Activated CD8-positive, alpha-beta T cell treated with anti-CD3 and anti-CD28 coated beads, Interleukin-2, amount 10 ng/mL, durations not matched to agents 7 days and 5 days (primary cell): ENCODE data around the gene PHOSPHO1. TPM values are rescaled to one million over a fixed set of nuclear protein-coding genes. Genes with fewer than 3 reads are reported as not detected.

Experiments used
- ATAC-seq: fragments of 150-1000 bp; cut with Tn5 transposase; one replicate; pipeline ENCODE4 v1.10.0; 2021; ENCODE audit warnings: moderate library complexity
- CTCF ChIA-PET: fragments of 350-600 bp; sonication (Branson Sonifier 250); formaldehyde crosslinking; loops from one replicate; lab custom pipeline; 2021; ENCODE audit warnings: antibody characterized with exemption; lab: Charles Lee
- POLR2A ChIA-PET: fragments of 350-600 bp; sonication (Branson Sonifier 250); formaldehyde crosslinking; loops from one replicate; lab custom pipeline; 2021; ENCODE audit warnings: antibody characterized with exemption; lab: Charles Lee
- DNase-seq: peaks from one replicate; pipeline ENCODE4 v3.0.0-alpha.2; 2020
- H3K27ac Mint-ChIP-seq: one replicate; pipeline ENCODE4 v1.8.0; 2021; ENCODE audit warnings: mild to moderate bottlenecking, mixed read lengths
- H3K27me3 Mint-ChIP-seq: one replicate; pipeline ENCODE4 v1.8.0; 2021; ENCODE audit warnings: low read depth, mixed read lengths
- H3K36me3 Mint-ChIP-seq: one replicate; pipeline ENCODE4 v1.8.0; 2021; ENCODE audit warnings: low read depth, mixed read lengths
- H3K4me1 Mint-ChIP-seq: one replicate; pipeline ENCODE4 v1.8.0; 2021; ENCODE audit warnings: low read depth, mixed read lengths
- H3K4me3 Mint-ChIP-seq: one replicate; pipeline ENCODE4 v1.8.0; 2021; ENCODE audit warnings: mild to moderate bottlenecking, mixed read lengths
- H3K9me3 Mint-ChIP-seq: one replicate; pipeline ENCODE4 v1.8.0; 2022; ENCODE audit warnings: mixed read lengths; ENCODE audit not compliant: insufficient read depth
- total RNA-seq, 2 experiments: library from RNA; stranded (reverse); gene quantifications; one replicate each; pipeline ENCODE4 v1.2.3, GENCODE V29; 2021

The PHOSPHO1 gene
- total RNA-seq, 2 experiments from 2014 or later: not detected

GRCh38 chr17:49200423-49201083, 30.0 kb downstream of the PHOSPHO1 start:
- H3K4me3 Mint-ChIP-seq: no peak overlapping the region
- CTCF ChIA-PET: interaction anchor here (0.6 to 5.1 kb wide), 5 partner anchors 10 to 1302 kb away, joined by 3 to 30 read pairs (median 3); partner anchors contain the start of genes ABI3, GNGT2 and PHOSPHO1
- POLR2A ChIA-PET: interaction anchor here (0.9 to 1.4 kb wide), 3 partner anchors 9 to 160 kb away, joined by 3 to 4 read pairs (median 3); no protein-coding TSS in a partner anchor

DNA sequence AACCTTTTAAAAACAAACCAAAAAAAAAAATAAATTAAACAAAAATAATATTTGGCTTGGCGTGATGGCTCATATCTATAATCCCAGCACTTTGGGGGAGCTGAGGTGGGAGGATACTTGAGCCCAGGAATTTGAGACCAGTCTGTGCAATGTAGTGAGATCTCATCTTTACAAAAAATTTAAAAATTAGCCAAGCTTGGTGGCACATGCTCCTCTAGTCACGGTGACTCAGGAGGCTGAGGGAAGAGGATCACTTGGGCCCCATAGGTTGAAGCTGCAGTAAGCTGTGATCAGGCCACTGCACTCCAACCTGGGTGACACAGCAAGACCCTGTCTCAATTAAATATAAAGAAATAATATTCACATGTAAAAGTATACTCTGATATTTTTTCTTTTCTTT, 32.4 kb downstream of the PHOSPHO1 start:
- no peak overlapping the region for H3K27ac Mint-ChIP-seq
- no peak for ATAC-seq
- H3K27me3 Mint-ChIP-seq: no peaks in the 10 kb centered on the region
- DNase-seq: no peak
- no peak overlapping the region for H3K4me3 Mint-ChIP-seq
- no peaks in the 10 kb centered on the region for H3K9me3 Mint-ChIP-seq
- H3K36me3 Mint-ChIP-seq: peaks cover 12% of the 10 kb centered on the region
- ChIA-PET CTCF (interaction anchor here (0.9 to 5.1 kb wide), 8 partner anchors 12 to 93 kb away, joined by 3 to 30 read pairs (median 5); partner anchors contain the start of genes ABI3 and GNGT2), POLR2A (interaction anchor here (1.3 kb wide), 1 partner anchor 11 kb away, joined by 4 read pairs; no protein-coding TSS in a partner anchor)
- peaks cover 35% of the 10 kb centered on the region for H3K4me1 Mint-ChIP-seq

More at GRCh38 chr17:49200423-49201083, 30.0 kb downstream of the PHOSPHO1 start:
- peaks cover 23% of the 10 kb centered on the region for H3K36me3 Mint-ChIP-seq
- no peak overlapping the region for H3K27ac Mint-ChIP-seq
- H3K27me3 Mint-ChIP-seq: no peaks in the 10 kb centered on the region
- peaks cover 18% of the 10 kb centered on the region for H3K4me1 Mint-ChIP-seq
- H3K9me3 Mint-ChIP-seq: no peaks in the 10 kb centered on the region
- DNase-seq: no peak
- ATAC-seq: no peak

DNA sequence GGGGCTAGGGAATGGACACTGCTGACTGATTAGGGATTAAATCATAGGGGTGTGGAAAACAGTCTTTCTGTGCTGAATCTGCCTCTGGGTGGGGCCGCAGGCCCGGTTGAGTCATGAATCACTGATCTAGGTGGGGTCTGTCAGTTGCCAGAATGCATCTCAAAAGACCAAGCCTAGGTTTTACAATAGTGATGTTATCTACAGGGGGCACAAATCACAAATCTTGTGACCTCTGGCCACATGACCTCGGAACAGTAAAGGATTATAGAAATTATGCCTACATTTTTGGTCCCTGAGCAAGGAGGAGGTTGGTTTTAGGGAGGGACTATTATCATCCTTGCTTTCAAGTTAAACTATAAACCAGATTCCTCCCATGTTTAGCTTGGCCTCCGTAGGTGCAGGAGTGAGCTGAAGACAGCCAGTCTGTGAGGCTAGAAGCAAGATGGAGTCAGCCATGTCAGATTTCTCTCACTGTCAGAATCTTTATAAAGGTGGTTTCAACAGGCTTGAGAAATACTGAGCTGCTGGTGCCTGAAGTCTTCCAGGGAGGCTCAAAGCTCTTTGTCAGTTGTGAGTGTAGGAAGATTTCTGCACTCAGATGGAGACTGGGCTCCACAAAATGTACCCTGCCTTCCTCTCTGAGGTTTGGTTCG, 33.1 kb downstream of the PHOSPHO1 start:
- CTCF ChIA-PET: interaction anchor here (0.9 to 5.1 kb wide), 9 partner anchors 10 to 94 kb away, joined by 3 to 30 read pairs (median 4); partner anchors contain the start of genes ABI3 and GNGT2

GRCh38 chr17:49196520-49196919, 34.1 kb downstream of the PHOSPHO1 start:
- ATAC-seq (no peak), DNase-seq (no peak)
- peaks cover 4% of the 10 kb centered on the region for H3K36me3 Mint-ChIP-seq
- ChIA-PET CTCF (interaction anchor here (1.7 to 5.1 kb wide), 4 partner anchors 11 to 29 kb away, joined by 4 to 30 read pairs (median 14); partner anchors contain the start of genes ABI3 and GNGT2), POLR2A (no interaction called here)
- H3K9me3 Mint-ChIP-seq: no peaks in the 10 kb centered on the region
- H3K27me3 Mint-ChIP-seq: no peaks in the 10 kb centered on the region
- H3K27ac Mint-ChIP-seq: no peak overlapping the region
- no peak overlapping the region for H3K4me3 Mint-ChIP-seq
- H3K4me1 Mint-ChIP-seq: peaks cover 46% of the 10 kb centered on the region

More for the DNA sequence above, 33.1 kb downstream of the PHOSPHO1 start:
- no peak overlapping the region for H3K27ac Mint-ChIP-seq
- no peak for DNase-seq
- H3K36me3 Mint-ChIP-seq: peaks cover 8% of the 10 kb centered on the region
- POLR2A ChIA-PET: interaction anchor here (1.3 kb wide), 1 partner anchor 12 kb away, joined by 4 read pairs; no protein-coding TSS in a partner anchor
- no peaks in the 10 kb centered on the region for H3K27me3 Mint-ChIP-seq
- H3K4me3 Mint-ChIP-seq: no peak overlapping the region
- H3K4me1 Mint-ChIP-seq: peaks cover 43% of the 10 kb centered on the region
- no peaks in the 10 kb centered on the region for H3K9me3 Mint-ChIP-seq
- ATAC-seq: no peak

DNA sequence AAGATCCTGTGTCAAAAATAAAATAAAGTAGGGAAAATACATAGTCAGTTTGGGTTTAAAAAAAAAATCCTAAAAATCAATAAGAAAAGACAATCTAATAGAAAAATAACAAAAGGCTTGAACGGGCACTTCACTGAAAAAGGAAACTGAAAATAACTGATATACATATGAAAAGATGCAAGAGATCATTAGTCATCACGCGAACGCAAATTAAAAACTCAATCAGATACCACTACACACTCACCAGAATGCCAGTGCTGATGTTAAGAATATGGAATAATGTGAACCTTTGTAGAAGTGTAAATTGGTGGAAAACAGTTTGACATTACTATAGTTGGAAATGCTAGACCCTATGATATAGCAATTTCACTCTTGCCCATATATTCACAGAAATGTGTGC, 34.8 kb downstream of the PHOSPHO1 start:
- H3K27ac Mint-ChIP-seq: peak overlapping the region; percentile 31
- no peak overlapping the region for H3K4me3 Mint-ChIP-seq
- H3K36me3 Mint-ChIP-seq: peaks cover 4% of the 10 kb centered on the region
- DNase-seq (no peak), ATAC-seq (no peak)
- H3K9me3 Mint-ChIP-seq: no peaks in the 10 kb centered on the region
- CTCF ChIA-PET: interaction anchor here (1.3 to 7.7 kb wide), 4 partner anchors 13 to 31 kb away, joined by 3 to 92 read pairs (median 18); partner anchors contain the start of genes ABI3, GNGT2 and PHOSPHO1
- no peaks in the 10 kb centered on the region for H3K27me3 Mint-ChIP-seq
- peaks cover 50% of the 10 kb centered on the region for H3K4me1 Mint-ChIP-seq
- POLR2A ChIA-PET: interaction anchor here (5.4 kb wide), 1 partner anchor 14 kb away, joined by 69 read pairs; the partner anchor contains the start of genes ABI3 and GNGT2

DNA sequence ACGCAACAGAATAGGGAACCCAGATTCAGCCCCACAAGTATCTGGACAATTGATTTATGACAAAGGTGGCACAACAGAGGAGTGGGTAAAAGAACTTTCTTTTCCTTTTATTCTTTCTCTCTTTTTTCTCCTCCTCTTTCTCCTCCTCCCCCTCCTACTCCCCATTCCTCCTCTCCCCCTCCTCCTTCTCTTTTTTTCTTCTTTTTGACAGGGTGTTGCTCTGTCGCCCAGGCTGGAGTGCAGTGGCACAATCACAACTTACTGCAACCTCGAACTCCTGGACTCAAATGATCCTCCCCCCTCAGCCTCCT, 36.3 kb downstream of the PHOSPHO1 start:
- POLR2A ChIA-PET: interaction anchor here (5.4 kb wide), 1 partner anchor 16 kb away, joined by 69 read pairs; the partner anchor contains the start of genes ABI3 and GNGT2
- H3K36me3 Mint-ChIP-seq: peaks cover 4% of the 10 kb centered on the region
- H3K27me3 Mint-ChIP-seq: no peaks in the 10 kb centered on the region
- CTCF ChIA-PET: interaction anchor here (0.7 to 7.7 kb wide), 5 partner anchors 15 to 33 kb away, joined by 3 to 92 read pairs (median 6); partner anchors contain the start of gene PHOSPHO1
- no peak overlapping the region for H3K27ac Mint-ChIP-seq
- DNase-seq: no peak
- H3K9me3 Mint-ChIP-seq: no peaks in the 10 kb centered on the region
- H3K4me3 Mint-ChIP-seq: no peak overlapping the region
- ATAC-seq: no peak
- H3K4me1 Mint-ChIP-seq: peaks cover 59% of the 10 kb centered on the region

DNA sequence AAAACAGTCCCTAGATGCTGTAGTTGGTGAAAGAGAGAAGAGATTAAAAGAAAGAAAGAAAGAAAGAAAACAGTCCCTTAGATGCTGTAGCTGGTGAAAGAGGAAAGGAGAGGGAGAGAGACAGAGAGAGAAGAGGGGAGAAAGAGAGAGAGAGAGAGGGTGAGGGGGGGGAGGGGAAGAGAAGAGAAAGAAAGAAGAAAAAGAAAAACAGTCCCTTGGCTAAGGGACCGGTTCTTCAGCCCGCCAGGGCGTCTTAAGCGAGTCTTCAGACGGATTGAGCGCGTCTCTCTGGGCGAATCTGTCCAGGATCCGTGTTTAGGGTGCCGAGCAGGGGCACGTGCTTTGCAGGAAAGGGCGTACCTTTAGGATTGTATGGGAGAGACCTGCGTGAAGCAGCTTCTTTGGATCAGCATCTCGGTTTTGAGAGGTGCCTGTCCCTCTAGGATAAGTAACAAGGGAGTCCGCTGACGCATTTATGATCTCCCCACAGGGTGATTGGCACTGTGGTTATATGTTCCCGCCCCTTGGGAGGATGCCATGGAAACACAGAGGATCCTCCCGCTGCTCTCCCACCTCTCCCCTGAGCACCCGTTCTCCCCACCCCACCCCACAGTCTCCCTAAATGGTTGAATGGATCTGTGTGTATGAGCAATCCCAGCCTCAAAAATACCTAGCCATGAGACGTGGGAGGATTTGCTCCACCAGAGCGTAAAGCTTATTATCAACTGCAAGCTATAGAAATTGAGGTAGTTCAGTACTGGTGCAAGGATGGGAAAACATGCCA, 36.9 kb downstream of the PHOSPHO1 start:
- no peaks in the 10 kb centered on the region for H3K9me3 Mint-ChIP-seq
- DNase-seq: no peak
- peak overlapping the region; percentile 83 for H3K4me3 Mint-ChIP-seq
- no peak for ATAC-seq
- peak overlapping the region; percentile 94 for H3K27ac Mint-ChIP-seq
- POLR2A ChIA-PET: interaction anchor here (1.0 to 5.4 kb wide), 4 partner anchors 9 to 31 kb away, joined by 3 to 69 read pairs (median 28); partner anchors contain the start of genes ABI3 and GNGT2
- H3K27me3 Mint-ChIP-seq: no peaks in the 10 kb centered on the region
- CTCF ChIA-PET: interaction anchor here (0.6 to 7.7 kb wide), 7 partner anchors 15 to 1200 kb away, joined by 3 to 92 read pairs (median 6); partner anchors contain the start of gene PHOSPHO1
- H3K36me3 Mint-ChIP-seq: peaks cover 4% of the 10 kb centered on the region
- H3K4me1 Mint-ChIP-seq: peaks cover 59% of the 10 kb centered on the region

DNA sequence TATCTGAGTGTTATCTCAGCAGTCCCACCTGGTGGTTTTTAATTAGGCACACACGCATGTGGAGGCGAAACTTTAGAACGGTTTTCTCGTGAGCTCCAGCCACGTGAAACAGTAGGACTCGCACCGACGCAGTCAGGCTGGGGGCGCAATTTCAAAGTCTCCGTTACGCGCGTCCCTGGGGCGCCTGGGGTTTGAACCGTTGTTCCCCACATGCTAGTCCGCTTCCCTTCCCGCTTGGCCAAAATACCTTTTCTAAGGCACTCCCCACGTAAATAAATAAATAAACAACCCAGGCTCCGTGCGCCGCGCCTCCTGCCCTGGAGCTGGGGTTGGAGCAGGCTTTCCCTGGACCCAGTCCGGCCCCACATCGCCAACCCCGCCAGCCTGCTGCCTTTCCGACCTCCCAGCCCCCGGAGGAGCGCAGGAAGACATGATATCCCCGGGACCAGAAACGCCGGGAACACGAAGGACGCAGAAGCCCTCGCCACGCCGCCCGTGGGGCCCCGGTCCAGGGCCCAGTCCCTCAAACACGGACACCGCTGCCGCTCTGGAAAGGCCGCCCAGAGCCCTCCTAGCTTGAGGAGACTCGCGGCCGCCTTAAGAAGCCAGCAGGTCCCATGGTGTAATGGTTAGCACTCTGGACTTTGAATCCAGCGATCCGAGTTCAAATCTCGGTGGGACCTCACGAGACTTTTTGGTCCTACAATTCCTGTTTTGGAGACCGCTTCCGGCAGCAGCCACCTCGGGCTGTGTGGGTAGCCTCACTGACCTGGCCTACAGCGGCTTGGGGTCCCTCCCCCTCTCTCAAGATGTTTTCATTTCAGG, 38.5 kb downstream of the PHOSPHO1 start:
- peak; percentile 62 for ATAC-seq
- no peaks in the 10 kb centered on the region for H3K27me3 Mint-ChIP-seq
- CTCF ChIA-PET: interaction anchor here (1.0 to 7.7 kb wide), 12 partner anchors 10 to 166 kb away, joined by 3 to 92 read pairs (median 12); partner anchors contain the start of gene PHOSPHO1
- H3K4me3 Mint-ChIP-seq: peak overlapping the region; percentile 83
- no peaks in the 10 kb centered on the region for H3K9me3 Mint-ChIP-seq
- peak overlapping the region; percentile 94 for H3K27ac Mint-ChIP-seq
- H3K36me3 Mint-ChIP-seq: peaks cover 4% of the 10 kb centered on the region
- peak; percentile 92 for DNase-seq
- POLR2A ChIA-PET: interaction anchor here (0.7 to 5.4 kb wide), 7 partner anchors 9 to 38 kb away, joined by 3 to 69 read pairs (median 8); partner anchors contain the start of genes ABI3 and GNGT2
- H3K4me1 Mint-ChIP-seq: peaks cover 55% of the 10 kb centered on the region

- H3K27ac Mint-ChIP-seq: peak overlapping the region; percentile 94
- no peaks in the 10 kb centered on the region for H3K9me3 Mint-ChIP-seq
- no peaks in the 10 kb centered on the region for H3K27me3 Mint-ChIP-seq
- peak overlapping the region; percentile 83 for H3K4me3 Mint-ChIP-seq
- peaks cover 4% of the 10 kb centered on the region for H3K36me3 Mint-ChIP-seq
- ATAC-seq: peak; percentile 0
- DNase-seq: no peak
- peaks cover 52% of the 10 kb centered on the region for H3K4me1 Mint-ChIP-seq
- ChIA-PET CTCF (interaction anchor here (1.0 to 7.7 kb wide), 12 partner anchors 9 to 167 kb away, joined by 3 to 92 read pairs (median 12); partner anchors contain the start of gene PHOSPHO1), POLR2A (interaction anchor here (0.7 to 5.4 kb wide), 7 partner anchors 10 to 38 kb away, joined by 3 to 69 read pairs (median 8); partner anchors contain the start of genes ABI3 and GNGT2)
These were observed 39.1 kb downstream of the PHOSPHO1 start for GRCh38 chr17:49191409-49191916.
